HEK293 (cell line): ENCODE results near the gene PITPNM1.

Experiments used
- CTCF ChIA-PET: fragments of 350-600 bp; formaldehyde crosslinking; extraction: SDS; loops from one replicate; lab custom pipeline; 2021; ENCODE audit warnings: antibody characterized with exemption; lab: Yijun Ruan, JAX
- POLR2A ChIA-PET: fragments of 300-600 bp; formaldehyde crosslinking; extraction: SDS; loops from one replicate; lab custom pipeline; 2020; ENCODE audit warnings: antibody characterized with exemption, inconsistent platforms; lab: Yijun Ruan, JAX
- H3K27ac ChIP-seq: fragments of 200-500 bp; sonication (Bioruptor generic); 2 replicates; pipeline ENCODE4 v1.5.1; 2014; ENCODE audit warnings: low read depth, low read length, control low read depth, inconsistent platforms; ENCODE audit errors: extremely low read depth
- H3K36me3 ChIP-seq, 2 experiments: fragments of 200-500 bp in 1 of 2; sonication (Bioruptor generic) in 1 of 2; 1 replicate in 1 of 2; 2 replicates in 1 of 2; pipeline ENCODE4 v1.5.1; 2014 to 2017; ENCODE audit warnings: inconsistent platforms in 2 of 2, low read length in 2 of 2; ENCODE audit not compliant: control insufficient read depth in 2 of 2, insufficient read depth in 1 of 2
- H3K4me1 ChIP-seq: fragments of 200-500 bp; sonication (Bioruptor generic); 2 replicates; pipeline ENCODE4 v1.5.1; 2014; ENCODE audit warnings: mild to moderate bottlenecking, low read length, inconsistent platforms; ENCODE audit not compliant: control insufficient read depth, insufficient read depth
- H3K4me3 ChIP-seq: 2 replicates; pipeline ENCODE4 v1.5.1; 2011; ENCODE audit warnings: low read depth, mild to moderate bottlenecking, control low read depth, low read length, moderate library complexity
- H3K9me3 ChIP-seq: fragments of 200-500 bp; sonication (Bioruptor generic); 2 replicates; pipeline ENCODE4 v1.5.1; 2014; ENCODE audit warnings: low read depth, low read length, inconsistent platforms; ENCODE audit not compliant: control insufficient read depth, insufficient read depth
- CTCF ChIP-seq: fragments of 450-650 bp; formaldehyde crosslinking; IDR thresholded peaks from 2 replicates; pipeline ENCODE4 v1.5.1; 2016; ENCODE audit warnings: missing biosample characterization, missing genetic modification characterization
- RBAK ChIP-seq: fragments of 450-650 bp; formaldehyde crosslinking; IDR thresholded peaks from 2 replicates; pipeline ENCODE4 v1.5.1; 2016; ENCODE audit warnings: missing biosample characterization, missing genetic modification characterization
- SP3 ChIP-seq: fragments of 450-650 bp; formaldehyde crosslinking; IDR thresholded peaks from 2 replicates; pipeline ENCODE4 v1.5.1; 2016; ENCODE audit warnings: missing biosample characterization, missing genetic modification characterization
- ZNF121 ChIP-seq: fragments of 450-650 bp; formaldehyde crosslinking; IDR thresholded peaks from 2 replicates; pipeline ENCODE4 v1.5.1; 2016; ENCODE audit warnings: missing biosample characterization, missing genetic modification characterization
- ZNF26 ChIP-seq: fragments of 450-650 bp; formaldehyde crosslinking; IDR thresholded peaks from 2 replicates; pipeline ENCODE4 v1.5.1; 2016; ENCODE audit warnings: missing biosample characterization, missing genetic modification characterization
- ZNF518A ChIP-seq: fragments of 450-650 bp; formaldehyde crosslinking; conservative IDR thresholded peaks from 2 replicates; pipeline ENCODE4 v1.5.1; 2016; ENCODE audit warnings: low read depth, missing biosample characterization, missing genetic modification characterization
- ZNF621 ChIP-seq: fragments of 450-650 bp; formaldehyde crosslinking; IDR thresholded peaks from 2 replicates; pipeline ENCODE4 v1.5.1; 2017; ENCODE audit warnings: missing biosample characterization, missing genetic modification characterization
- ZNF624 ChIP-seq: fragments of 450-650 bp; formaldehyde crosslinking; IDR thresholded peaks from 2 replicates; pipeline ENCODE4 v1.5.1; 2017; ENCODE audit warnings: missing biosample characterization, missing genetic modification characterization
- ZNF629 ChIP-seq: fragments of 450-650 bp; formaldehyde crosslinking; IDR thresholded peaks from 2 replicates; pipeline ENCODE4 v1.5.1; 2017; ENCODE audit warnings: missing biosample characterization, missing genetic modification characterization
- ZNF768 ChIP-seq: fragments of 450-650 bp; formaldehyde crosslinking; IDR thresholded peaks from 2 replicates; pipeline ENCODE4 v1.5.1; 2018; ENCODE audit warnings: missing biosample characterization, mild to moderate bottlenecking, missing genetic modification characterization

The PITPNM1 gene

GRCh38 chr11:67450796-67451657 is 54.1 kb downstream of the PITPNM1 start (continued):
- TF ChIP-seq SP3 (tag by site-specific recombination), result no peak
- no peak for TF ChIP-seq ZNF629
- TF ChIP-seq ZNF26 (tag by site-specific recombination), result no peak
- no peak for TF ChIP-seq ZNF768 (tag by site-specific recombination)
- TF ChIP-seq RBAK (tag by site-specific recombination), result no peak

- Histone ChIP-seq H3K27ac (no peak overlapping the region), H3K36me3 (no peaks in the 10 kb centered on the region), H3K4me3 (no peak overlapping the region), H3K9me3 (no peaks in the 10 kb centered on the region), H3K4me1 (no peaks in the 10 kb centered on the region)
- ChIA-PET POLR2A (no interaction called here), CTCF (interaction anchor here (0.7 kb wide), 1 partner anchor 16 kb away, joined by 3 read pairs; no protein-coding TSS in a partner anchor)
- no peak for TF ChIP-seq ZNF518A (tag by site-specific recombination)
- no peak for TF ChIP-seq ZNF624 (tag by site-specific recombination)
Observed at GRCh38 chr11:67449116-67449844, 55.9 kb downstream of the PITPNM1 start.

- no peak for TF ChIP-seq ZNF621
- no peaks in the 10 kb centered on the region for H3K36me3 ChIP-seq
- H3K9me3 ChIP-seq, result no peaks in the 10 kb centered on the region
- H3K4me3 ChIP-seq, result no peak overlapping the region
- H3K4me1 ChIP-seq, result no peaks in the 10 kb centered on the region
- no peak overlapping the region for H3K27ac ChIP-seq
- CTCF ChIA-PET, result no interaction called here
- POLR2A ChIA-PET, result interaction anchor here (0.6 kb wide), 1 partner anchor 9 kb away, joined by 4 read pairs; no protein-coding TSS in a partner anchor
Observed at GRCh38 chr11:67448220-67448609, 56.9 kb downstream of the PITPNM1 start.

GRCh38 chr11:67445515-67445914 is 59.6 kb downstream of the PITPNM1 start:
- TF ChIP-seq ZNF121 (tag by site-specific recombination) (peak; percentile 81), CTCF (tag by site-specific recombination) (no peak)
- Histone ChIP-seq H3K36me3 (peaks cover 0 to 18% of the 10 kb centered on the region in 2 experiments; a peak in 1 of 3 replicates), H3K27ac (no peak overlapping the region), H3K9me3 (no peaks in the 10 kb centered on the region), H3K4me1 (no peaks in the 10 kb centered on the region), H3K4me3 (no peak overlapping the region)
- CTCF ChIA-PET, result no interaction called here
- POLR2A ChIA-PET, result no interaction called here
